K562 (cell line): Measurements from ENCODE around the gene NRARP. TPM values are rescaled to one million over a fixed set of nuclear protein-coding genes. Genes with fewer than 3 reads are reported as not detected.

Experiments used
- CAMTA2 ChIP-seq: fragments of 250-450 bp; sonication (Bioruptor Pico); conservative IDR thresholded peaks from 2 replicates; pipeline ENCODE4 v1.5.1; 2022
- MAFK ChIP-seq: IDR thresholded peaks from 2 replicates; pipeline ENCODE4 v1.6.1; 2011; ENCODE audit warnings: low read length, improper control_type of control experiment
- NONO ChIP-seq, 2 experiments: fragments of 200-400 bp in 1 of 2; fragments of 450-650 bp in 1 of 2; formaldehyde crosslinking in 1 of 2; IDR thresholded peaks; 2 replicates each; pipeline ENCODE4 v1.6.1; 2017; ENCODE audit warnings: low read depth in 2 of 2, mild to moderate bottlenecking in 2 of 2, moderate library complexity in 2 of 2, low read length in 1 of 2
- NR3C1 ChIP-seq: sonication (generic); formaldehyde crosslinking; IDR thresholded peaks from 2 replicates; pipeline ENCODE4 v1.8.1; 2022; ENCODE audit warnings: missing genetic modification reagents
- SMARCB1 ChIP-seq: IDR thresholded peaks from 2 replicates; pipeline ENCODE4 v1.6.1; 2011; ENCODE audit warnings: improper control_type of control experiment, low read depth; ENCODE audit not compliant: insufficient read length
- ZBTB11 ChIP-seq, 3 experiments: fragments of 200-800 bp in 1 of 3; fragments of 250-450 bp in 1 of 3; fragments of 450-650 bp in 1 of 3; sonication (Bioruptor Pico) in 1 of 3; sonication (Bioruptor generic) in 1 of 3; formaldehyde crosslinking in 1 of 3; IDR thresholded peaks; 2 replicates each; pipeline versions ENCODE4 v1.6.1 to v1.8.0; 2016 to 2022; ENCODE audit warnings: mild to moderate bottlenecking in 2 of 3, missing genetic modification characterization in 2 of 3, missing compliant biosample characterization in 1 of 3, moderate library complexity in 1 of 3
- ZNF140 ChIP-seq: fragments of 250-450 bp; sonication (Bioruptor Pico); IDR thresholded peaks from 2 replicates; pipeline ENCODE4 v1.8.0; 2021; ENCODE audit warnings: moderate library complexity, mild to moderate bottlenecking, inconsistent platforms
- ZNF311 ChIP-seq: fragments of 250-450 bp; sonication (Bioruptor Pico); IDR thresholded peaks from 2 replicates; pipeline ENCODE4 v1.4.0; 2020; ENCODE audit warnings: mild to moderate bottlenecking, moderate library complexity
- ZNF324 ChIP-seq: fragments of 250-450 bp; sonication (Bioruptor Pico); IDR thresholded peaks from 2 replicates; pipeline ENCODE4 v1.4.0; 2020; ENCODE audit warnings: mild to moderate bottlenecking
- ZNF785 ChIP-seq: fragments of 250-450 bp; sonication (Bioruptor Pico); IDR thresholded peaks from 2 replicates; pipeline ENCODE4 v1.4.0; 2020; ENCODE audit warnings: mild to moderate bottlenecking
- polyA plus RNA-seq, 8 experiments: library from polyadenylated mRNA; depleted of rRNA in 4 of 8; stranded (reverse) in 5 of 8; unstranded in 3 of 8; fragments of >200 nt; fragmentation: Nextera tagmentation in 2 of 8; fragmentation: Illumina TruSeq in 1 of 8; extraction: Ambion mirVana in 2 of 8; extraction: Trizol in 1 of 8; gene quantifications; 2 replicates each; pipeline versions ENCODE4 v1.2.1 to v1.2.3, GENCODE V29; 2011 to 2014; ENCODE audit warnings: inconsistent platforms in 1 of 8, missing spikeins in 1 of 8
- total RNA-seq, 7 experiments: library from RNA; depleted of rRNA in 6 of 7; stranded (reverse); fragments of >200 nt in 6 of 7; fragmentation: Illumina TruSeq in 2 of 7; extraction: Trizol in 2 of 7; gene quantifications; 2 replicates each; pipeline versions ENCODE4 v1.2.1 to v1.2.3, GENCODE V29; 2011 to 2021; ENCODE audit warnings: low replicate concordance in 1 of 7
- TF ChIP-seq, protein P1 (sequence below): fragments of 250-450 bp; sonication (Bioruptor Pico); IDR thresholded peaks from 2 replicates; pipeline ENCODE4 v1.5.0; 2021
- TF ChIP-seq, protein P2 (sequence below): IDR thresholded peaks from 2 replicates; pipeline ENCODE4 v1.6.1; 2011; ENCODE audit not compliant: insufficient read length; ENCODE audit errors: extremely low read depth
- TF ChIP-seq, protein P3 (sequence below): fragments of 250-450 bp; sonication (Bioruptor Pico); IDR thresholded peaks from 2 replicates; pipeline ENCODE4 v1.8.0; 2022; ENCODE audit warnings: inconsistent platforms, mild to moderate bottlenecking, moderate library complexity, borderline replicate concordance
- TF ChIP-seq, protein P4 (sequence below): IDR thresholded peaks from 2 replicates; pipeline ENCODE4 v1.6.1; 2011; ENCODE audit warnings: borderline replicate concordance, low read depth, mild to moderate bottlenecking, moderate library complexity, low read length; ENCODE audit not compliant: insufficient read depth, poor library complexity, severe bottlenecking

The NRARP gene
- total and polyA plus RNA-seq, 9 of the 15 experiments (the other 6 are each of a cell fraction or from before 2014, with no cell fraction given) = 2.0 to 24.5 (median 7.2) TPM; not detected in 2

DNA sequence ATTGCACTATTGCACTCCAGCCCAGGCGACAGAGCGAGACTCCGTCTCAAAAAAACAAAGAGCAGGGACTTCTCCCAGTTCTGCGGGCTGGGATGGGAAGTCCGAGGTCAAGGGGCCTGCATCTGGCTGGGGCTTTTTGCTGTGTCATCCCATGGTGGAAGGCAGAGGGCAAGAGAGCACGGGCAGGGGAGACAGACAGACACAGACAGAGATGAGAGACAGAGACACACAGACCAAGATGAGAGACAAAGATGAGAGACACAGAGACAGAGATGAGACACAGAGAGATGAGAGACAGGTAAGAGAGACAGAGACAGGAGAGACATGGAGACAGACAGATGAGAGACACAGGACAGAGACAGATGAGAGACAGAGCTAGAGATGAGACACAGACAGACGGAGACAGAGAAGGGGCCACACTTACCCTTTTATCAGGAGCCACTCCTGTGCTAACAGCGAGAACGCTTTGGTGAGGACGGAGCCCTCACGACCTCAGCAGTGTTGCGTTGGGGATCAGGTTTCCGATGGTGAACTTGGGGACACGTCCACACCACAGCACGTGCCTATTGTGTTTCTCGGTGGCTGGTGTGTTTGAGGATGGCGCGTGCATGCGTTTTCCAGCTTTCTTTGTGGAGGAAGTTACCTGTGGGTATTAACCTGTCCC lies 33.4 kb downstream of the NRARP start (continued):
- TF ChIP-seq ZBTB11 (CRISPR knock-in tag; IDR thresholded peaks at IDR 0.05) = no peak
- TF ChIP-seq, protein P1, sequence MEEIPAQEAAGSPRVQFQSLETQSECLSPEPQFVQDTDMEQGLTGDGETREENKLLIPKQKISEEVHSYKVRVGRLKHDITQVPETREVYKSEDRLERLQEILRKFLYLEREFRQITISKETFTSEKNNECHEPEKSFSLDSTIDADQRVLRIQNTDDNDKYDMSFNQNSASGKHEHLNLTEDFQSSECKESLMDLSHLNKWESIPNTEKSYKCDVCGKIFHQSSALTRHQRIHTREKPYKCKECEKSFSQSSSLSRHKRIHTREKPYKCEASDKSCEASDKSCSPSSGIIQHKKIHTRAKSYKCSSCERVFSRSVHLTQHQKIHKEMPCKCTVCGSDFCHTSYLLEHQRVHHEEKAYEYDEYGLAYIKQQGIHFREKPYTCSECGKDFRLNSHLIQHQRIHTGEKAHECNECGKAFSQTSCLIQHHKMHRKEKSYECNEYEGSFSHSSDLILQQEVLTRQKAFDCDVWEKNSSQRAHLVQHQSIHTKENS (CRISPR knock-in tag) = no peak
- TF ChIP-seq NR3C1 (CRISPR knock-in tag) = no peak
- no peak for TF ChIP-seq SMARCB1
- TF ChIP-seq, protein P2, sequence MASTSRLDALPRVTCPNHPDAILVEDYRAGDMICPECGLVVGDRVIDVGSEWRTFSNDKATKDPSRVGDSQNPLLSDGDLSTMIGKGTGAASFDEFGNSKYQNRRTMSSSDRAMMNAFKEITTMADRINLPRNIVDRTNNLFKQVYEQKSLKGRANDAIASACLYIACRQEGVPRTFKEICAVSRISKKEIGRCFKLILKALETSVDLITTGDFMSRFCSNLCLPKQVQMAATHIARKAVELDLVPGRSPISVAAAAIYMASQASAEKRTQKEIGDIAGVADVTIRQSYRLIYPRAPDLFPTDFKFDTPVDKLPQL = no peak
- TF ChIP-seq, protein P3, sequence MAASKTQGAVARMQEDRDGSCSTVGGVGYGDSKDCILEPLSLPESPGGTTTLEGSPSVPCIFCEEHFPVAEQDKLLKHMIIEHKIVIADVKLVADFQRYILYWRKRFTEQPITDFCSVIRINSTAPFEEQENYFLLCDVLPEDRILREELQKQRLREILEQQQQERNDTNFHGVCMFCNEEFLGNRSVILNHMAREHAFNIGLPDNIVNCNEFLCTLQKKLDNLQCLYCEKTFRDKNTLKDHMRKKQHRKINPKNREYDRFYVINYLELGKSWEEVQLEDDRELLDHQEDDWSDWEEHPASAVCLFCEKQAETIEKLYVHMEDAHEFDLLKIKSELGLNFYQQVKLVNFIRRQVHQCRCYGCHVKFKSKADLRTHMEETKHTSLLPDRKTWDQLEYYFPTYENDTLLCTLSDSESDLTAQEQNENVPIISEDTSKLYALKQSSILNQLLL (CRISPR knock-in tag) = no peak
- no peak for TF ChIP-seq CAMTA2 (CRISPR knock-in tag)
- TF ChIP-seq ZNF785 (CRISPR knock-in tag) = no peak
- TF ChIP-seq ZNF311 = peak; percentile 6; the same call in 1 of the 2 replicates
- TF ChIP-seq, protein P4, sequence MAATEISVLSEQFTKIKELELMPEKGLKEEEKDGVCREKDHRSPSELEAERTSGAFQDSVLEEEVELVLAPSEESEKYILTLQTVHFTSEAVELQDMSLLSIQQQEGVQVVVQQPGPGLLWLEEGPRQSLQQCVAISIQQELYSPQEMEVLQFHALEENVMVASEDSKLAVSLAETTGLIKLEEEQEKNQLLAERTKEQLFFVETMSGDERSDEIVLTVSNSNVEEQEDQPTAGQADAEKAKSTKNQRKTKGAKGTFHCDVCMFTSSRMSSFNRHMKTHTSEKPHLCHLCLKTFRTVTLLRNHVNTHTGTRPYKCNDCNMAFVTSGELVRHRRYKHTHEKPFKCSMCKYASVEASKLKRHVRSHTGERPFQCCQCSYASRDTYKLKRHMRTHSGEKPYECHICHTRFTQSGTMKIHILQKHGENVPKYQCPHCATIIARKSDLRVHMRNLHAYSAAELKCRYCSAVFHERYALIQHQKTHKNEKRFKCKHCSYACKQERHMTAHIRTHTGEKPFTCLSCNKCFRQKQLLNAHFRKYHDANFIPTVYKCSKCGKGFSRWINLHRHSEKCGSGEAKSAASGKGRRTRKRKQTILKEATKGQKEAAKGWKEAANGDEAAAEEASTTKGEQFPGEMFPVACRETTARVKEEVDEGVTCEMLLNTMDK = no peak
- no peak for TF ChIP-seq ZNF324 (CRISPR knock-in tag)
- no peak for TF ChIP-seq ZNF140 (CRISPR knock-in tag)
- TF ChIP-seq NONO (IDR thresholded peaks at IDR 0.05; ENCODE audit: low read depth in 2 of 2, low read length in 1 of 2) = no peak
- TF ChIP-seq MAFK = peak; percentile 87
